DMS53 (cell line): ENCODE measurements around the gene INIP.

Experiments
- DNase-seq: peaks from one replicate; lab custom pipeline; 2025; lab: John Stamatoyannopoulos, UW

The INIP gene

GRCh38 chr9:112670991-112671625 is 46.8 kb downstream of the INIP start:
- DNase-seq, result no peak

- no peak for DNase-seq
Observed at GRCh38 chr9:112669326-112669725, 48.6 kb downstream of the INIP start.

DNA sequence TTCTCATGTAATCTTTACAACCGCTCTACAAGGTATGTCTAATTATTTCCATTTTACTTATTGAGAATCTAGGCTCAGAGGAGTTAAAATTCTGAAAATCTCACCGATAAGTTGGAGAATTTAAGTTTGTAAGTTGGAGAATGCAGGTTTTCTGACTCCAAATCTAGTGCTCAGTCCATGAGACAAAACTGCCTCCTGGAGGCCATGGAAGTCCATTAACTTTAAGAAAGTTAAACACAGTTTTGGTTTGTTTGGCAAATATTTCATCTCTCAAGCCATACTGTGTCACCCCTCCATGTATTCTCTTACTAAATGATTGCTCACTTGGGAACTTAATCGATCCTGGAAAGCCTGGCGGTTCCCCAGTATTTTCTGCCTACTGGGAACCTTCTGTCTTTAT is 52.6 kb downstream of the INIP start:
- peak; percentile 3 for DNase-seq

- no peak for DNase-seq
Observed at GRCh38 chr9:112664531-112664930, 53.4 kb downstream of the INIP start.

GRCh38 chr9:112663681-112664080 is 54.2 kb downstream of the INIP start:
- DNase-seq, result no peak

GRCh38 chr9:112659906-112660305 is 58.0 kb downstream of the INIP start:
- no peak for DNase-seq

DNA sequence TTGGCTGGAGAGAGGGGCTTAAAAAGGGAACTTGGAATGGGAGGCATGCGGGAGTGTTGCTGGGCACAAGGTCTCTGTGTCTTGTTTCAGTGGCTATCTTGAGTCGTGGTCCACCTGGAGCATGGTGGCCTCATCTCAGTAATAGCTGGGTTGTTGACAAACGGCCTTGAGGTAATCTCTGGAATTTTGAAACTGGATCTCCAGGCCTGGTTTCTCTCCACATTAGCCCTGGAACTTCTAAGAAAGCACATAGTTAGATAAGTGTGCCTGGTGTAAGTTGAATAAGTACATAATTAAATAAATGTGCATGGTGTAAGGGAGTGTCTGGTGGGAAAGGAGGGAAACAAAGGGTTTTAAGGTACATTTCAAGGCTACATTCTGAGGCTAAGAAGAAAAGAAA is 62.2 kb downstream of the INIP start:
- DNase-seq, result no peak

- DNase-seq, result no peak
Observed at GRCh38 chr9:112654282-112654681, 63.6 kb downstream of the INIP start.

- no peak for DNase-seq
Observed at GRCh38 chr9:112648624-112649023, 69.3 kb downstream of the INIP start.

DNA sequence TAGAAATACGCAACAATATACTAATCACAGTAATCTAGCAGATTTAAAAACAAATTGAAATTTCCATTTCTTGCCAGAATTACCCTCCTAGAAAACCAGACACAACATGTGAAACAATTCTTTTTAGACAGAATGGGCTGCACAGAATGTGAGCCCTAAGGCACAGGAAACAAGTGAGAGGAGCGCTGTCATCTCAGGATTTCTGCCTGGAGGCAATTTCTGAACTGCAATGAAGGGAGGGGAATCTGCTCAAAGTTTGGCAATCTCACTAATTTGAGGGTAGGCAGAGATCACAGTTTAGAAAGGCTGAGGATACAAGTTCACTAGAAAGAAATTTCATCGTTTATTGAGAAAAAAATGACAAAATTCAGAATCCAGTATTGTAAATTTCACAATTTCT is 70.3 kb downstream of the INIP start:
- DNase-seq, result no peak

DNA sequence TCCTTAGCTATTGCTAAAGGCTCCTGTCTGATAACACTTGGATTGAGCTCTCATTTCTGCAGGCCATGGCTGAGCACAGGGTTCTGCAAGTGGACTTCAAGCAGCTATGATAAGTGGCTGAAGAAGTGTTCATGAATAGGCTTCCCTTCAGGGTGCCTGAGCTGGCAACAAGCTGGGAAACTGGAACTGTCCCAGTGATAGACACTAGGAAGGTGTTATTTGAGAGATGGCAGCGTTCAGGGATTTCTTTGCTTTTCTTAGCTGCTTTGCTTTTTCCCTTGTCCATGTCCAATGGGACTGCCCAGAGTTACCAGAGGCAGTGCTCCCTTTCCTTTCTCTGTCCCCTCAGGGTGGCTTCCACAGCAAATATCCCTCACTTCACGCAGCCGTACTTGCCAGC is 75.8 kb downstream of the INIP start:
- DNase-seq, result no peak

DNA sequence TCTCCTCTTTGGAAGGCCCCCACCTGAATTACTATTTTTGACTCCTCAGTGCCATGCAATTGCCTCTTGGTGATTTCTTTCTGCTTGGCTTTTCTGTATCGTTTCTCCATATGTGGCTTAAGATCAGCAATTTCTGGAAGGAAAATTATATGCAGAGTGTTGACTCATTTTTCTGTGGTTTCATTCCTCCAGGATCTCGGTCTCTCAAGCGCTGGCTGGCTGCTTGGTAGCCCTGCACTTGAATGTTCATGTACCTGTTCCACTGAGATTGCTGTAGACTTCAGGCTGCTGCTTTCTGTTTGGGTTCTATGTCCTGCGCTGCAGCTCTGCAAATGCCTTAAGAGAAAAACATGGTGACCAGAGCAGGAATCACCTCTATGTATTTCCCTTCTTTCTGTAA is 77.6 kb downstream of the INIP start:
- no peak for DNase-seq
